Measurements from ENCODE around the gene ELL.

The ELL gene

DNA sequence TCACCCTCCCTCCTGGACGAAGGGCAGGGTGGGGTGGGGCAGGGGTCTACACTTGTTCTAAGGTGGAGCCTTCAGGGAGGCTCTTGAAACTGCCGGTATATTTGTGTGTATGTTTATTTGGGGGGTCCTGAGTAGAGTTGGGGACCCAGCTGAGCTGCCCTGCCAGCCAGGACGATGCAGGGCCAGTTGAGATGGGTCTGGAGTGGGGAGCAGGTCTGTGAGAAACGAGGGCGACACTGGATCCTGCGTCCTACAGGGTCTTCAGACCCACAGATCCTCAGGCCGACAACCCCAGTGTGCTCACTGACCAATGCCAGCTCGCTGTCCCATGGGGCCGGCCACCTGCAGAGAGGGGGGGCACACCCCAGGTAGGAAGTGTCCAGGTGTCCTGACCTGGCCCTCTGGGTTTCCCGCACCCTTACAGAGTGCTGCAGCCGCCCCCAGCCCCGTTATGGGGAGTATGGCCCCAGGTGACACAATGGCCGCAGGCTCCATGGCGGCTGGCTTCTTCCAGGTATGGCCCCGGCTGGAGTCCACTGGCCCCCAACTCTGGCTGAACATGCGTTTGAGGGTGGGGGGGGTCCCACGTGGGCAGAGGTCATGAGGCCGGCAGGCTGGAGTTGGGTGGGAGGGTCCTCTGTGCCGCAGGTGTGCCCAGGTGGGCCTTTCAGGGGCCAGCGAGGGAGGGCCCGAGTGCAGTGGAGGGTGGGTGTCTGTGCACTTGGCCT, 91.3 kb downstream of the ELL start:
- Histone ChIP-seq H3K79me2 (ENCODE audit: insufficient read depth, low read depth) (no peaks in the 10 kb centered on the region), H4K20me1 (ENCODE audit: insufficient read depth) (no peaks in the 10 kb centered on the region), H3K4me2 (no peak overlapping the region), H3K36me3 (ENCODE audit: insufficient read depth) (no peaks in the 10 kb centered on the region), H3K4me3 (IDR thresholded peaks at IDR 0.05; ENCODE audit: insufficient read depth, low read depth, low read length) (no peak overlapping the region), H3K27me3 (ENCODE audit: insufficient read depth, low read depth) (no peaks in the 10 kb centered on the region), H3K4me1 (ENCODE audit: low read depth, poor library complexity, severe bottlenecking) (peaks cover 31% of the 10 kb centered on the region), H3K9ac (no peak overlapping the region), H2AFZ (ENCODE audit: low read depth) (no peak overlapping the region), H3K27ac (0 out of 2 replicates have a peak overlapping the region, but pooled peaks have one; percentile 69)
- TF ChIP-seq, protein P1, sequence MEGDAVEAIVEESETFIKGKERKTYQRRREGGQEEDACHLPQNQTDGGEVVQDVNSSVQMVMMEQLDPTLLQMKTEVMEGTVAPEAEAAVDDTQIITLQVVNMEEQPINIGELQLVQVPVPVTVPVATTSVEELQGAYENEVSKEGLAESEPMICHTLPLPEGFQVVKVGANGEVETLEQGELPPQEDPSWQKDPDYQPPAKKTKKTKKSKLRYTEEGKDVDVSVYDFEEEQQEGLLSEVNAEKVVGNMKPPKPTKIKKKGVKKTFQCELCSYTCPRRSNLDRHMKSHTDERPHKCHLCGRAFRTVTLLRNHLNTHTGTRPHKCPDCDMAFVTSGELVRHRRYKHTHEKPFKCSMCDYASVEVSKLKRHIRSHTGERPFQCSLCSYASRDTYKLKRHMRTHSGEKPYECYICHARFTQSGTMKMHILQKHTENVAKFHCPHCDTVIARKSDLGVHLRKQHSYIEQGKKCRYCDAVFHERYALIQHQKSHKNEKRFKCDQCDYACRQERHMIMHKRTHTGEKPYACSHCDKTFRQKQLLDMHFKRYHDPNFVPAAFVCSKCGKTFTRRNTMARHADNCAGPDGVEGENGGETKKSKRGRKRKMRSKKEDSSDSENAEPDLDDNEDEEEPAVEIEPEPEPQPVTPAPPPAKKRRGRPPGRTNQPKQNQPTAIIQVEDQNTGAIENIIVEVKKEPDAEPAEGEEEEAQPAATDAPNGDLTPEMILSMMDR (conservative IDR thresholded peaks at IDR 0.05; ENCODE audit: low read depth, low read length): no peak

DNA sequence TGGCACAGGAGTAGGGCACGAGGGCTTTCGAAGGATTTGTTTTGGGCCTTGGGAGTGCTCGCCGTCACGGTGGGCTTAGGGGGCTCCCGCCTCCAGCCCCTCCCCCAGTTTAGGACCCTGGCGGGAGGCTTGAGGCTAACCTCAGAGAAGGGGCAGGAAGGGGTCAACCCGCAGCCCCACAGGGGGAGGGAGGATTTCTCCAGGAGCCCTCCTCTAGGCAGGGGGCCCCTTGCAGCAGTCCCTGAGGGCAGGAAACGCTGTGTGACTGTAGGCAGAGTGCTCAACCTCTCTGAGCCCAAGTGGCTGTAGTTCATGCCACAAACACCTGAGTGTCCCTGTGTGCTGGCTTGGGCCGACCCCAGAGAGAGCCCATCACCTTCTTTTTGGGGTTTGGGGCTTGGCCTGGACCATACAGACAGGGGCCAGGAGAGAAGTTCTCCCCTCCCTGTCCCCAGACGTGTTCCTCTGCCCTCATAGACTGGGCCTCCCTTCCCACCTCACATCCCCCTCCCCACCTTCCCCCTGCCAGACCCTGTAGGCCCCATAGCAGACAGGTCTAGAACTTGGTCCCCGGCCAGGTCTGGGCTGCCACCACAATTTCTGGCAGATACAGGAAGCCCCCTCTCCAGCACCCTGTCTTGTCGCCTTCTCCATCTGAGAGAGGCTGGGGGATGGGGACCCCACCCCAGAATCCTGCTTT, 92.0 kb downstream of the ELL start:
- H3K79me2 ChIP-seq (ENCODE audit: insufficient read depth, low read depth): no peaks in the 10 kb centered on the region
- H3K36me3 ChIP-seq (ENCODE audit: insufficient read depth): no peaks in the 10 kb centered on the region
- no peak overlapping the region for H2AFZ ChIP-seq (ENCODE audit: low read depth)
- peak overlapping the region; percentile 69 for H3K27ac ChIP-seq
- peak overlapping the region; percentile 73 for H3K4me2 ChIP-seq
- peak overlapping the region; percentile 59 for H3K9ac ChIP-seq
- H4K20me1 ChIP-seq (ENCODE audit: insufficient read depth): no peaks in the 10 kb centered on the region
- peaks cover 31% of the 10 kb centered on the region for H3K4me1 ChIP-seq (ENCODE audit: low read depth, poor library complexity, severe bottlenecking)
- H3K4me3 ChIP-seq (IDR thresholded peaks at IDR 0.05; ENCODE audit: insufficient read depth, low read depth, low read length): no peak overlapping the region
- no peaks in the 10 kb centered on the region for H3K27me3 ChIP-seq (ENCODE audit: insufficient read depth, low read depth)
- TF ChIP-seq, protein P1 (conservative IDR thresholded peaks at IDR 0.05; ENCODE audit: low read depth, low read length): no peak

DNA sequence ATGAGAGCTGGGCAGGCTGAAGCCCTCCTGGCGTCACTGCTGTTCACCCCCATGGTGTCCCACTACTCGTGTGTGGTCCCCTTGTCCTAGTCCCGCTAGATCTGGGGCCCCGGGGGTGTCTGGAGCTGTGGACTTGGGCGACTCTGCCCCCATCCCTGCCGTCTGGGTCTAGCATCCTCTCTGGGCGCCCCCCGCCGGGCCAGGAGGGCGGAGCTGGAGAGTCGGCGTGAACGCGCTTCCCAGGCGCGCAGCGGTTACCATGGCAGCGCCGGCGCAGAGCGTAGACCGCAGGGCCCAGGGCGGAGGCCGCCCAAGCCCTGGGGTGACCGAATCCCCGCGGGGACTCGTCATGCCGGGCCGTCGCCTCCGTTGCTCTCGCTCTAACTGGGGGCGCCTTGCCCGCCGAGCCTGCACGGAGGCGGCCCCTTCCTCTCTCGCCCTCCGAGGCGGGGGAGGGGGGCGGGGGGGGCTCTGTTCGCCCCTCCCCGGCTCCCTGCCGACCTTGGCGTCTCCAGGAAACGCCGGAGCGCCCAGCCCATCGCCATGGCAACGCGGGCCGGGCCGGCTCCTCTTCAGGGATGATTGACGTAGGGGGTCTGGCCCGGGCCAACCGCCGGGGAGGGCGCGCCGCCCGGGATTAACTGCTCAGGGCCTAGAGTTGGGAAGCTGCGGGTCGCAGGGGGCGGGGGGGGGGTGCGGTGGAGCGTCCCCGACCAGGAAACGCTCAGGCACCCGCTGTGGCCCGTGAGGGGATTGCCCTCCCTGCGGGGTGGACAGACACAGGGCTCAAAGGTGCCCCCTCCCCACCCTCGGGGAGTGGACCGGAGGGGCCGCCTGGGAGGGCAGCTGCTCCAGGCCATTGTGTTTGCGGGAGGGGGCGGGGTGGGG, 92.8 kb downstream of the ELL start:
- Histone ChIP-seq H3K4me1 (ENCODE audit: low read depth, poor library complexity, severe bottlenecking) (peaks cover 28% of the 10 kb centered on the region), H3K27me3 (ENCODE audit: insufficient read depth, low read depth) (no peaks in the 10 kb centered on the region), H3K79me2 (ENCODE audit: insufficient read depth, low read depth) (no peaks in the 10 kb centered on the region; the same call in 1 of the 2 replicates), H3K4me3 (IDR thresholded peaks at IDR 0.05; ENCODE audit: insufficient read depth, low read depth, low read length) (no peak overlapping the region), H3K27ac (peak overlapping the region; percentile 69), H3K36me3 (ENCODE audit: insufficient read depth) (no peaks in the 10 kb centered on the region), H3K9ac (peak overlapping the region; percentile 59), H4K20me1 (ENCODE audit: insufficient read depth) (no peaks in the 10 kb centered on the region), H3K4me2 (peak overlapping the region; percentile 73), H2AFZ (ENCODE audit: low read depth) (0 out of 2 replicates have a peak overlapping the region, but pooled peaks have one; percentile 18)
- TF ChIP-seq, protein P1 (conservative IDR thresholded peaks at IDR 0.05; ENCODE audit: low read depth, low read length): no peak

DNA sequence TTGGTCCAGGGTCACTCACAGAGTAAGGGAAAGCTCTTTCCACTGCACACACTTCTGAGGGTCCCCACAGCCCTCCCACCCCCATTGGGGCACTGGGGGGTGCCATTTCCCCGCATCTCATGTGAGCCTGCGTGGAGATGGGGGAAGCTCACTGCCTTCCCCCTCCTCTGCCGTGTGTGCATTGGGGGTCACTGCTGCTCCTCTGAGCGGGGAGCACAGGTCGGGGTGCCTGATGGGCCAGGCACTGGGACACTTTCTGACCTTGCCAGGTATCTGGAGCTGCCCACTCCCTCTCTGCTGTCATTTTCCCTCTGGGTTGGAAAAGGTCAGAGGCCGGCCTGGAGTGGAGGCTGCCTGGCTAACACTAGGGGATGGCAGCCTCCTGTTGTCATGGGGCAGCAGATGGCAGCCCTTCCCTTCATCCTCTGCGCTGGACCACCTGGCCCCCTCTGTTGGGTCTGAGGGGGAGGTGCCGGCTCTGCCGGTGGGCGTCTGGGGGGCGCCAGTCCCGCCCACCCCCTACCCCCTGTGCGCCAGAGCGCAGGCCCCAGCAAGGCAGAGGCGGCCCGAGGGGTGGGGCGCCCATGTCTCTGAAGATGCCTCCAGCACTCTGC, 93.6 kb downstream of the ELL start:
- Histone ChIP-seq H3K4me3 (IDR thresholded peaks at IDR 0.05; ENCODE audit: insufficient read depth, low read depth, low read length) (no peak overlapping the region), H4K20me1 (ENCODE audit: insufficient read depth) (no peaks in the 10 kb centered on the region), H3K27me3 (ENCODE audit: insufficient read depth, low read depth) (no peaks in the 10 kb centered on the region), H2AFZ (ENCODE audit: low read depth) (no peak overlapping the region), H3K27ac (peak overlapping the region; percentile 69), H3K79me2 (ENCODE audit: insufficient read depth, low read depth) (no peaks in the 10 kb centered on the region; the same call in 1 of the 2 replicates), H3K36me3 (ENCODE audit: insufficient read depth) (no peaks in the 10 kb centered on the region), H3K4me2 (peak overlapping the region; percentile 73; the same call in 1 of the 2 replicates), H3K4me1 (ENCODE audit: low read depth, poor library complexity, severe bottlenecking) (peaks cover 27% of the 10 kb centered on the region), H3K9ac (no peak overlapping the region)
- TF ChIP-seq, protein P1 (conservative IDR thresholded peaks at IDR 0.05; ENCODE audit: low read depth, low read length): no peak
